ENCODE results near the gene SETBP1.
A peak's percentile ranks its signal among the peaks of the same experiment; 100 is the strongest.

SETBP1 gene

DNA sequence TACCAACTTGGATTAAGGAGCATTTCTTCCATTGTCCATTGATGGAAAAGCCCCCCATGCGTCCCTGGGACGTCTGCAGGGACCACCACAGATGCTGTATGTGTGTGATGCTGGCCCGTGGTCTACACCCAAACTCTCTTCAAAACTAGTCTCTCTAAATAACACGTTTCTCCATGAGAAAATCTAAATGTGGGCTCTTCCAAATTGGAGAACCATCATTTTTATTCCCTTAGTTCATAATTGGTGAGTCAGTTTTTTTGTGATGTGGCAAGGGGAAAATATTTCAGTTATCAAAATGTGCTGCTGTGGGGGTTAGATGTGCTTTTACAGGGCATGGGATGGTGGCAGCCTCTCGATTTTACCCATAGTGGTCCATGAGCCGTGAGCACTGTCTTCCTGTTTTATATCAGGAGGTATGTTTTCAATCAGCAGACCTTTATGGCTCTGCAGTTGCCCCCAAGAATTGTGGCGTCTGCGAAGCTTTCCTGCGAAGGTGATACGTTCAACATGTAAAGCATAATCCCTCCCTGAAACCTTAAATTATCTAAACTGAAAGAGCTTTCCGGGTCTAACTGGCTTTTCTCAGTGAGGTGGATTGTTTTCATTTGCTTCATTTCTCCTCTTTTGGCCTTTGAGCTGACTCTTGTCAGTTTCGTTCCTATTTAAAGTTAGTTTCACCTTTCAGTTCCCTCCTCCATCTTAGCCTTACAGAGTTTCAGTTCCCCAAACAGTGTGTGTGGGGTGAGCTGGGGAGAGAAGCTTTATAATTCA lies 78.4 kb downstream of the SETBP1 start:
- H3K4me1 Mint-ChIP-seq, result peaks cover 72 to 92% of the 10 kb centered on the region in 2 donors
- peak overlapping the region; percentile 95 for H3K27ac Mint-ChIP-seq
- ATAC-seq (replicated peaks) (peak; percentile 86 to 89), DNase-seq (peak; percentile 82)
- H3K4me3 Mint-ChIP-seq, result peak overlapping the region; percentile 42 to 69
- H3K27me3 Mint-ChIP-seq, result no peaks in the 10 kb centered on the region
- peaks cover 44 to 66% of the 10 kb centered on the region in 2 donors for H3K36me3 Mint-ChIP-seq
- peaks cover 11 to 12% of the 10 kb centered on the region in 2 donors for H3K9me3 Mint-ChIP-seq

DNA sequence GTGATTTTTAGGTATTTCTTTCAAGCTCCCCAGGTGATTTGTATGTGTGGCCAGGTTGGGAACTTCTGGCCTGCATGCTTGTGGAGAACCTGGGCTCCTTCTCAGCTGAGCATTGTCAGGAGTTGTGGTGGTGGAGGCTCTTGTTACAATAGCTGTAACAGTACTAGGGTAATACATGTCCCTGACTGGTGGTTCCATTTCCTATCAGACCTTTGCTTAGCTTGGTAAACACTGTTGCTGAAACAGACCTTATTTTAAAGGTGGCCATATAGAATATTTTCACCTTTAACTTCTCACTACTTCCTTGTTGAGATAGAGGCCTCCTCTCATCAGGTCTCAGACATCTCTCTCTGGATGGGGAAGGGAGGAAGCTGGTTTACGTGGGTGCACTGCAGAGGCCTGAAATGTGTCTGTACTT lies 79.2 kb downstream of the SETBP1 start:
- Mint-ChIP-seq H3K36me3 (peaks cover 52 to 72% of the 10 kb centered on the region in 2 donors), H3K27me3 (no peaks in the 10 kb centered on the region), H3K4me1 (peaks cover 76 to 92% of the 10 kb centered on the region in 2 donors), H3K4me3 (peak overlapping the region; percentile 63 to 74), H3K9me3 (peaks cover 13 to 15% of the 10 kb centered on the region in 2 donors), H3K27ac (peak overlapping the region; percentile 95)
- peak; percentile 55 to 66 for ATAC-seq (replicated peaks)
- peak; percentile 38 for DNase-seq

DNA sequence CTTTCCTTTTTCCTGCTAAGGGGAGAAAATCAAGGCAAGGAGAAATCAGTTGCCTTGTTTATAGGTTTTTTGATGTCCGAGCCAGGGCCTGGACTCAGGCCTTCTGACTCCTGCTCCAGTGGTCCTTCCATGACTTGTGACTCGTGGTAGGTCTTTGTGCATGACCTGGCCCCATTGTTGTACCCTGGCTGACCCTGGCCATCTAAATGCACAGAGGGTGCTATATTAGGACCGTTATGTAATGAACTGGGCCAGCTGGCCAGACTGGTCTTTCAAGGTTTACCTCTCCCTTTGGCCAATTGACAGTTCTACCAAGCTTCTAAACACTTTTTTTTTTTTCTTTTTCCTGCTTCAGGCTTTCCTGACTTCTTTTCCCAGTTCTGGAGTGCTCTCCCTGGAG lies 81.1 kb downstream of the SETBP1 start:
- peak overlapping the region; percentile 98 for H3K27ac Mint-ChIP-seq

GRCh38 chr18:44763327-44763726 lies 82.6 kb downstream of the SETBP1 start:
- no peak overlapping the region for H3K4me3 Mint-ChIP-seq
- peaks cover 71 to 92% of the 10 kb centered on the region in 2 donors for H3K4me1 Mint-ChIP-seq
- H3K27me3 Mint-ChIP-seq, result no peaks in the 10 kb centered on the region
- ATAC-seq (replicated peaks) (no peak), DNase-seq (no peak)
- H3K9me3 Mint-ChIP-seq, result peaks cover 13 to 15% of the 10 kb centered on the region in 2 donors
- H3K36me3 Mint-ChIP-seq, result peaks cover 51 to 72% of the 10 kb centered on the region in 2 donors
- H3K27ac Mint-ChIP-seq, result peak overlapping the region; percentile 98

More for the DNA sequence above, 81.1 kb downstream of the SETBP1 start:
- DNase-seq, result no peak
- H3K27me3 Mint-ChIP-seq, result no peaks in the 10 kb centered on the region
- peaks cover 76 to 92% of the 10 kb centered on the region in 2 donors for H3K4me1 Mint-ChIP-seq
- ATAC-seq (replicated peaks), result no peak
- peak overlapping the region in 1 of 2 donors; percentile 25 for H3K4me3 Mint-ChIP-seq
- H3K9me3 Mint-ChIP-seq, result peaks cover 13 to 15% of the 10 kb centered on the region in 2 donors
- H3K36me3 Mint-ChIP-seq, result peaks cover 45 to 70% of the 10 kb centered on the region in 2 donors

- Mint-ChIP-seq H3K27me3 (no peaks in the 10 kb centered on the region), H3K9me3 (peaks cover 10 to 18% of the 10 kb centered on the region in 2 donors), H3K36me3 (peaks cover 57 to 79% of the 10 kb centered on the region in 2 donors), H3K27ac (peak overlapping the region; percentile 98), H3K4me1 (peaks cover 70 to 93% of the 10 kb centered on the region in 2 donors), H3K4me3 (no peak overlapping the region)
- DNase-seq, result no peak
- no peak for ATAC-seq (replicated peaks)
Observed at GRCh38 chr18:44764863-44765262, 84.2 kb downstream of the SETBP1 start.

GRCh38 chr18:44765456-44765855 lies 84.8 kb downstream of the SETBP1 start:
- peaks cover 69 to 93% of the 10 kb centered on the region in 2 donors for H3K4me1 Mint-ChIP-seq
- no peaks in the 10 kb centered on the region for H3K27me3 Mint-ChIP-seq
- peaks cover 10 to 18% of the 10 kb centered on the region in 2 donors for H3K9me3 Mint-ChIP-seq
- ATAC-seq (replicated peaks) (no peak), DNase-seq (no peak)
- H3K4me3 Mint-ChIP-seq, result no peak overlapping the region
- H3K27ac Mint-ChIP-seq, result peak overlapping the region; percentile 76
- peaks cover 61 to 85% of the 10 kb centered on the region in 2 donors for H3K36me3 Mint-ChIP-seq

GRCh38 chr18:44766450-44766849 lies 85.8 kb downstream of the SETBP1 start:
- Mint-ChIP-seq H3K4me3 (no peak overlapping the region), H3K27ac (peak overlapping the region; percentile 32), H3K4me1 (peaks cover 78 to 100% of the 10 kb centered on the region in 2 donors), H3K36me3 (peaks cover 67 to 94% of the 10 kb centered on the region in 2 donors), H3K27me3 (no peaks in the 10 kb centered on the region), H3K9me3 (peaks cover 10 to 18% of the 10 kb centered on the region in 2 donors)
- DNase-seq (no peak), ATAC-seq (replicated peaks) (no peak)

GRCh38 chr18:44767807-44768206 lies 87.1 kb downstream of the SETBP1 start:
- Mint-ChIP-seq H3K4me1 (peaks cover 77 to 97% of the 10 kb centered on the region in 2 donors), H3K27me3 (no peaks in the 10 kb centered on the region), H3K9me3 (peaks cover 8 to 13% of the 10 kb centered on the region in 2 donors), H3K4me3 (no peak overlapping the region), H3K27ac (peak overlapping the region; percentile 74), H3K36me3 (peaks cover 64 to 89% of the 10 kb centered on the region in 2 donors)
- no peak for ATAC-seq (replicated peaks)
- no peak for DNase-seq

GRCh38 chr18:44770641-44771040 lies 90.0 kb downstream of the SETBP1 start:
- Mint-ChIP-seq H3K9me3 (peaks cover 2 to 3% of the 10 kb centered on the region in 2 donors), H3K27ac (peak overlapping the region; percentile 97), H3K27me3 (no peaks in the 10 kb centered on the region), H3K4me1 (peaks cover 72 to 97% of the 10 kb centered on the region in 2 donors), H3K36me3 (peaks cover 54 to 83% of the 10 kb centered on the region in 2 donors), H3K4me3 (peak overlapping the region in 1 of 2 donors; percentile 55)
- no peak for ATAC-seq (replicated peaks)
- DNase-seq, result no peak

- Mint-ChIP-seq H3K27me3 (no peaks in the 10 kb centered on the region), H3K9me3 (peaks cover 2 to 3% of the 10 kb centered on the region in 2 donors), H3K4me3 (peak overlapping the region; percentile 46 to 55), H3K4me1 (peaks cover 67 to 95% of the 10 kb centered on the region in 2 donors), H3K27ac (peak overlapping the region; percentile 97), H3K36me3 (peaks cover 55 to 82% of the 10 kb centered on the region in 2 donors)
- DNase-seq (no peak), ATAC-seq (replicated peaks) (peak; percentile 48 to 50)
Observed at GRCh38 chr18:44771572-44771955, 90.9 kb downstream of the SETBP1 start.

- Mint-ChIP-seq H3K4me1 (peaks cover 64 to 90% of the 10 kb centered on the region in 2 donors), H3K9me3 (peaks cover 2 to 3% of the 10 kb centered on the region in 2 donors), H3K27me3 (no peaks in the 10 kb centered on the region), H3K27ac (peak overlapping the region; percentile 97), H3K4me3 (peak overlapping the region; percentile 46 to 55), H3K36me3 (peaks cover 54 to 77% of the 10 kb centered on the region in 2 donors)
- no peak for DNase-seq
- peak; percentile 90 to 91 for ATAC-seq (replicated peaks)
Observed at GRCh38 chr18:44771956-44772917, 91.5 kb downstream of the SETBP1 start.

DNA sequence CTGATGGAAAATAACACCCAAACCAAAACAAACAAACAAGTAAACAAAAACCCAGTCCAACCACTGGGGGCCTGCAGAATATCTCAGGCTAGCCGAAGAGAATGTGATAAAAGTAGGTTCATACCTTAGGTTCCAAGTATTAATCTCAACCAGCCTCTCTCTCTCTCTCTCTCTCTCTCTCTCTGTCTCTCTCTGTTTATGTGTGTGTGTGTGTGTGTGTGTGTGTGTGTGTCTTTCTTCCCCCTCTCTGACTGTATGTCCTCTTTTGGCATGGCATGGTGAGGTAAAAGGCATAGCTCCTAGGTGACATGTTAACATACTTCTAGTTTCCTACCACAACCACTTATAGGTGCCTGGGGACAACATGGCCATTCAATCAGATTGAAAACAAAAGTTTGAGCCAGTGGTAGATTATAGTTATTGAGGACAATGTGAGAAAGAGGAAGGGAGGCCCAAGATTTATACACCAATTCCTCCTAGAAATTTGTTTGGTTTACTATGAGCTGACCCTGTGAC lies 93.0 kb downstream of the SETBP1 start:
- Mint-ChIP-seq H3K36me3 (peaks cover 59 to 79% of the 10 kb centered on the region in 2 donors), H3K9me3 (peaks cover 1 to 2% of the 10 kb centered on the region in 2 donors), H3K27me3 (no peaks in the 10 kb centered on the region), H3K4me1 (peaks cover 70 to 90% of the 10 kb centered on the region in 2 donors), H3K4me3 (peak overlapping the region; percentile 11 to 36), H3K27ac (peak overlapping the region; percentile 73)
- ATAC-seq (replicated peaks), result peak; percentile 63 to 69
- DNase-seq, result no peak

DNA sequence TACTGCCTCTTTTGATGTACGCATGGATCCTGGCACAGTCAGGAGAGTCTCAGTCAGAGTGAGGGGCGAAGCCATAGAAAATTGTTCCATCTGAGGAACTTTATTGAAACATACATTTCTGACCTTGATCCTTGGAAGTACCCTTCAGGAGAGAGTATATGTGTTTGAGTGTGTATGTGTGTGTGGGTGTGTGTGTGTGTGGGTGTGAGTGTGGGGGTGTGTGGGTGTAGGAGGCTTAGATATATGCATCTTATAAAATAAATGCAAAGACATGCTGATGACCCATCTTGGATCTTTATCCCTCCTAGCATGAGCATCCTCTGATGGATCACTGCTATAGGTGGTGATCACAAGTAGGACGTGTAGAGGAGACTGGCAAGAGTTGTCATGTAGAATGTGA lies 93.5 kb downstream of the SETBP1 start:
- peaks cover 56 to 79% of the 10 kb centered on the region in 2 donors for H3K36me3 Mint-ChIP-seq
- peaks cover 72 to 90% of the 10 kb centered on the region in 2 donors for H3K4me1 Mint-ChIP-seq
- peak overlapping the region in 1 of 2 donors; percentile 36 for H3K4me3 Mint-ChIP-seq
- no peaks in the 10 kb centered on the region for H3K27me3 Mint-ChIP-seq
- H3K9me3 Mint-ChIP-seq, result no peaks in the 10 kb centered on the region
- DNase-seq (no peak), ATAC-seq (replicated peaks) (no peak)
- H3K27ac Mint-ChIP-seq, result peak overlapping the region; percentile 73
